ENCODE measurements around the gene PRKCA.

GRCh38 chr17:66678827-66679226 is 376.4 kb downstream of the PRKCA start:
- TF ChIP-seq POLR2A (IDR thresholded peaks at IDR 0.05; ENCODE audit: low read length), result no peak
- TF ChIP-seq GATA1 (IDR thresholded peaks at IDR 0.05; ENCODE audit: low read depth, low read length), result no peak

Data from erythroblast (primary cell).